ENCODE measurements around the gene NEK10. TPM values are rescaled to one million over a fixed set of nuclear protein-coding genes. Genes with fewer than 3 reads are reported as not detected.
A peak's percentile ranks its signal among the peaks of the same experiment; 100 is the strongest.
"Not testable (repeated sequence)": the region's sequence is repeated elsewhere in the genome, so short reads cannot be mapped to it uniquely, and the experiment has no call there.

The NEK10 gene
- 6.2 TPM for total RNA-seq

- DNase-seq (ENCODE audit: low spot score): peak; percentile 94
Measured at GRCh38 chr3:27368831-27369607, at the start of gene NEK10. Gene NEK10, minus strand, starts transcription at chr3:27369383. Its CDS starts 16,501 bp downstream, at chr3:27352882.

DNA sequence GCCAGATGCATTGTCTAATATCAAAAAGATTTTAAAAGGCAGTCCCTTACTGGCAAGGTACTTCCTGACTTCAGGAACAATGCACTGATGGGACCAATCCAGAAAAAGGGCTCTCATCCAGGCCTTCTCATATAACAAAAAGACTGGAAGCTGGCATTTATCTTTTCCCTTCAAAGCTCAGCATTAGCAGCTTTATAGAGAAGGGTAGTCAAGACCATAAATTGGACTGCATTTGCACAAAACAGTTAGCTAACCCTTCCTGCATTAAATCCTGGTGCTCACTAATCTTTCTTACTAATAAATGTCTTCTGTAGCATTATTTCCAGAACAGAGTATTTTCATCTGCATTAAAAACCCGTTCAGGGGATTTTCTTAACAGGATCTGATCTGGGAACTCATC lies 46.0 kb upstream of the NEK10 start:
- no peak for DNase-seq (ENCODE audit: low spot score)

GRCh38 chr3:27392950-27393679 lies 23.9 kb upstream of the NEK10 start:
- DNase-seq (ENCODE audit: low spot score): no peak

- not testable (repeated sequence) for DNase-seq (ENCODE audit: low spot score)
Measured at GRCh38 chr3:27392414-27392813, 23.2 kb upstream of the NEK10 start.

DNA sequence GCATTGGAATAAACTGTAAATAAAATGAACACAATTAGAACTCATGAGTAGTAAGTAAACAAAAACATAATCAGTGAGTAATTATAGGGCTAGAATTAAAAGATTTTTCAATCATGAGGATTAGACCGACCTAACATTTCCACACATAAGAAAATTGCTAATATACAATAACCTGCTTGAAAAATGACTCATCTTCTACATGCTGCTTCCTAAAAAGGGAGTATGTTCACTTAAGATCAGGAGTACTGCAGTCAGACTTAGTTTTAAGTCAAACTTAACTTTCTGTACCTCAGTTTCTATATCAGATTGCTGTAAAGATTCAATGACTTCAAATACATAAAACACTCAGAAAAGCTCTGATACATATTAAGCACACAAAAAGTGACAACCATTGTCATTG lies 22.6 kb upstream of the NEK10 start:
- DNase-seq (ENCODE audit: low spot score): no peak

- no peak for DNase-seq (ENCODE audit: low spot score)
Measured at GRCh38 chr3:27387625-27388024, 18.4 kb upstream of the NEK10 start.

DNA sequence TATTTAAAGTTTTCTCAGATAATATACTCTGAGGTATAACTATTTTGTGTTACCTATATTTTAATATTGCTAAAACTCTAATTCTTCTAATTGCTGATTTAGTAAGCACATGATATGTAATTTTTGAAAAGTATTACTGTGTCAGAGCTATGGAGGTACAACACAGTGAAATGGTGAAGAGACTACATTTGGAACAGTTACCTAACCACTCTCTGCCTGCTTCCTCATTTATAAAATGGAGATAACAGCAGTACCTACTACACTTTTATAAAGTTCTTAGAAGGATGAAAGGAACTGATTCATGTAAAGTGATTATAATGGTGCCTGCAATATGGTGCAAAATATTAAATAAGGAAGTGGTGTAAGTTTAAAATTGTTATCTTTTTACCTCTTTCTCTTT lies 16.3 kb upstream of the NEK10 start:
- DNase-seq (ENCODE audit: low spot score): no peak

DNA sequence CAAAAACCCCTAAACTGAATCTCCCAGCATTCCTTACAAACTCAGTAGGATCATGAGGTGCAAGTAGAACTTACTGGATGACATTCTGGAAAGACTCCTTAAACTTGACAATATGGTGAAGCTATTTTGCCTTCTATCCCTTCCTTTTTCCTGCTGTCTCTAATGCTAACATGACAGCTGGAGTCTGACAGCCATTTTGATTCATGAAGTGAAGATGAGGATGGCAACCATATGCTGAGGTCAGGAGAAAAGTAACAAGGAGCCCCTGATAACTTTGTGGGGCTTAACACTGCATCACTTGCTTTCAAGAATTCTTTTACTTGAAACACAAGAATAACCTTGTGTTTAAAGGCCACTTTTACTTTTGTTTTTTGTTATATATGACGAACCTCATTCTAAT lies 15.0 kb upstream of the NEK10 start:
- no peak for DNase-seq (ENCODE audit: low spot score)

- no peak for DNase-seq (ENCODE audit: low spot score)
Measured at GRCh38 chr3:27380433-27381357, 11.5 kb upstream of the NEK10 start.

- no peak for DNase-seq (ENCODE audit: low spot score)
Measured at GRCh38 chr3:27378331-27378730, 9.1 kb upstream of the NEK10 start.

DNA sequence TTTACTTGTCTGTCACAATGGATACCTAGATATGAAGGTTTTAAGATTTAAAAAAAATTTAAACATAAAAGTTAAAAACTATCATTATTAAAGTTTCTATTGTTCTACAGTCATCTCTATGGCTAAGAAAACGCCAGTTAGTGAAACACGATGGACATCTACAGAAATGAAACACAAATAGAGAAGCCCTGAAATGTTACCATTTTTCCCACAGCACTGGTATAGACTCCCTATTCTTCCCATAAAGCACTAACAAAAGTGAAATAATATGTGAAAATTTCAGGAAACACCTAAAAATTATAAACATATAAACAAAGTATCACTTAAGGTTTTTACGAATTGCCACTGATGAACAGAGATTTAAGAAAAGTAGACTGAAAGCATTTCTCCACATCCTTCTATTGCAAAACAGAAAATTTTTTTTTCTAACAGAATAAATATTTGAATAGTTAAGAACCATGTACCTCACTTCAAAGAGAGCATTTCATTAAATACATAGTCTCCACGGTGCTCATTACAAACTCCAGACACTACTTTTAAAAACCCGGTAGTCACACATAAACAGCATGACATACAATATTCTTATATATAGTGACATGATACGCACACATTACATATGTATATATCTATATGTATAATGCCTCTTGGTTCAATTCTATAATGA lies 7.1 kb upstream of the NEK10 start:
- no peak for DNase-seq (ENCODE audit: low spot score)

- DNase-seq (ENCODE audit: low spot score): no peak
Measured at GRCh38 chr3:27366062-27366591, 3.1 kb downstream of the NEK10 start.

GRCh38 chr3:27360113-27361078 lies 8.8 kb downstream of the NEK10 start:
- peak; percentile 74 for DNase-seq (ENCODE audit: low spot score)

GRCh38 chr3:27358372-27358771 lies 10.8 kb downstream of the NEK10 start:
- no peak for DNase-seq (ENCODE audit: low spot score)

DNA sequence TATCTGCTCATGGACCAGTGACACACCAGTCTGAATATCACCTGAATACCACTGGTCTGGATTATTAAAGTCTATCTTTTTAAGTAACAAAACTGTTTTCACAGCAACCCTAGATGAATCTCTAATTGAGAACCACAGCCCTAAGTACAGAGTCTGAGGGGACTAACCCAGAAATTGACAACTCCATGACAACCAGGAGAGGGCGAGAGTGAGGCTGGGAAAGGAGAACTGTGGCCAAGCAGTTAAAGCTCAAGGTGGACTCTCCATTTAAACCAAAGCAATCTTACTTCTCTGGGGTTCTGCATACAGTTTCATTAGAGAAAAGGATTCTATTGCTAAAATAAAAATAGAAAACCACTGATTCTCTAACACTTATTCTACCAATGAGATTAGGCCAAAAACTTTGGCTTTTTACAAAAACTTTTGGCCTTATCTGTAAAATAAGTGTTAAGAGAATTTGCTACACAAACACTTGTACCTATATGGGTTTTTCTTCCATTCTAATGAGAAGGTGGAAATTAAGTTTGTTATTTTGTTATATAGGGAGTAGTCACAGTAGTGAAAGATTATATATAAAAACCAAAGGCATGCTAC lies 11.4 kb downstream of the NEK10 start:
- peak; percentile 55 for DNase-seq (ENCODE audit: low spot score)

DNA sequence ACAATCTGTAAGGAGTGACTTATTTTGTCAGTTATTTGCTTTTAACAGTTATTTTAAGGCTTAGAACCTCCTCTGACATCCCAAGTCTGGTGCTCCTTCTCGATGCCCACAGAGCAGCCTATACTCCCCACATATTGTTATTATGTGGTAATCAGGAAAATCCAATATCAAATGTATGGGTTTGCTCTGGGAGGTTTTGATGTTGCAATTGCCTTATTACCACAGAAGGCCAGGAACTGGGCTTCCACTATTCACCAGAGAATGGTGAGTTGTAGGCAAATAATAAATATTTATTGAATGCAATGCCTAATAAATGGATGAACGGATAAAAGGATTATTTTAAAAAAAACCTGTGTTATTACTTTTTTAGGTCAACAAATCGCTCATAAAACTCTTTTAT lies 12.2 kb downstream of the NEK10 start:
- DNase-seq (ENCODE audit: low spot score): no peak

DNA sequence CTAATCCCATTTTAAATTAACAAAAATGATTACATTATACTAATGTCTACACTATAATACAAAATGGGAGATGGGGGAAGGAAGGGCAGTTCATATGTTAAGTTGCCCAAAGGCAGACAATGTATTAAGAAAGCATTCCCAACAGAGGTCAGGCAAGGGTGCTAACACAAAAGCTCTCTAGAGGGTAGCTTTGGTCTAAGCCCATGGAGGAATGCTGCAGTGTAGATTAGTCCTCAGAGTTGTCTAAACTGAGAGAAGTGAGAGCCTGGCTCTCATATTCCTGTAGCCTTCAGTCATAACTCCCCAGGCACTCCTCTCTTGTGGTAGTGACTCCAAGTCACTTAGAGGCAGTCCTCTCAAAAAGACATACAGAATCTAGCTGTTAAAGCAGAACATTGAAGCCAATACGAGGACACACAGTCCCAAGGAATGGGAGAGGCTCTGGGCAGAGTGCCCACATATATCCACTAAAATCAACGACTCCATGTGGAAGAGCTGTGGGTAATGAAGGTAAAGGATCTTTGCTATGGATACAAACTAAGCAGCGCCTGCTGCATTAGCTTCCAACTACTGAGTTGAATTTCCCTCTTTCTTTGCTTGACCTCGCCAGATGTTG lies 14.5 kb downstream of the NEK10 start:
- no peak for DNase-seq (ENCODE audit: low spot score)

DNA sequence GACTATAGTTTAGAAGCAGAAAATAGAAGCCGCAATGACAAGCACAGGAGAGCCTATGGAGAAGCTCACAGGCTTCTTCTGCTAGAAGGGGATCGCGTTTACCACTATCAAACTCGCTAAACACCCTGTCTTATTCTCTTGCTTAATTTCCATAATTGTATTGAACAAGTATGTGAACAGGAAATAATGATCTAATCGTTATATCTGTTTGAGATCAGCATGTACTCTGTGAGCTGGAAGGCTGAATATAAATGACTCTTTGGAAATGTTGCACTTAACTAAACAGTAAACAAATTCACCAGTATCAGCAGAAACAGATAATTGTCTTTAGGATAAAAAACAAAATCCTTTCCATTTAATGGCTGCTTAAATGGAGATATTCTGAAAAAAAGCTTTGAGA lies 15.0 kb downstream of the NEK10 start:
- DNase-seq (ENCODE audit: low spot score): no peak

GRCh38 chr3:27353221-27353620 lies 16.0 kb downstream of the NEK10 start:
- no peak for DNase-seq (ENCODE audit: low spot score)
